ENCODE results near the gene CDCA3.

- TF ChIP-seq CTCF (conservative IDR thresholded peaks at IDR 0.05; ENCODE audit: low read depth, low read length), result no peak
- no peak for TF ChIP-seq RCOR1 (IDR thresholded peaks at IDR 0.05; ENCODE audit: insufficient replicate concordance, low read length)
Measured at GRCh38 chr12:6840330-6840729, 10.8 kb downstream of the CDCA3 start.
